Endothelial cell of umbilical vein (primary cell): ENCODE results near the gene FCAR. TPM values are rescaled to one million over a fixed set of nuclear protein-coding genes. Genes with fewer than 3 reads are reported as not detected.
"Not testable (repeated sequence)": the region's sequence is repeated elsewhere in the genome, so short reads cannot be mapped to it uniquely, and the experiment has no call there.

Experiments
- BruUV-seq: library from RNA; stranded (reverse); fragments of 400-500 nt; replicated peaks from 2 replicates; lab custom pipeline; 2021; lab: Mats Ljungman, UMichigan
- CTCF ChIA-PET: fragments of 300-600, 350-600 bp; sonication (Branson Sonifier 250); formaldehyde crosslinking; loops from one replicate; lab custom pipeline; 2021; ENCODE audit warnings: antibody characterized with exemption, inconsistent platforms; lab: Charles Lee
- POLR2A ChIA-PET: fragments of 300-600, 350-600 bp; sonication (Branson Sonifier 250); formaldehyde crosslinking; loops from one replicate; lab custom pipeline; 2021; ENCODE audit warnings: antibody characterized with exemption, inconsistent platforms; lab: Charles Lee
- DNase-seq: peaks from one replicate; pipeline ENCODE4 v3.0.0-alpha.2; 2011; ENCODE audit warnings: low read depth, low spot score
- FAIRE-seq: peaks from 2 replicates; lab custom pipeline; 2011; peaks lifted over from hg19 to GRCh38; lab: Jason Lieb, UNC
- H2AFZ ChIP-seq: 2 replicates; pipeline ENCODE4 v1.6.0; 2012; ENCODE audit warnings: low read depth, low read length, control low read depth, inconsistent platforms
- H3K27ac ChIP-seq: 2 replicates; pipeline ENCODE4 v1.5.1; 2011; ENCODE audit warnings: low read depth, mild to moderate bottlenecking, control low read depth, low read length, moderate library complexity; ENCODE audit not compliant: insufficient read depth
- H3K27me3 ChIP-seq, 2 experiments: 2 replicates each; pipeline versions ENCODE4 v1.6.0 to v1.6.1; 2011; ENCODE audit warnings: low read length in 2 of 2, mixed read lengths in 1 of 2; ENCODE audit not compliant: control insufficient read depth in 2 of 2, insufficient read depth in 2 of 2
- H3K36me3 ChIP-seq, 2 experiments: 2 replicates in 1 of 2; 3 replicates in 1 of 2; pipeline ENCODE4 v1.5.1; 2011; ENCODE audit warnings: low read length in 2 of 2, mild to moderate bottlenecking in 1 of 2, moderate library complexity in 1 of 2; ENCODE audit not compliant: control insufficient read depth in 2 of 2, insufficient read depth in 2 of 2; ENCODE audit errors: extremely low read depth in 1 of 2
- H3K4me1 ChIP-seq: 3 replicates; pipeline ENCODE4 v1.5.1; 2011; ENCODE audit warnings: mild to moderate bottlenecking, low read length; ENCODE audit not compliant: control insufficient read depth, insufficient read depth; ENCODE audit errors: extremely low read depth
- H3K4me2 ChIP-seq: 2 replicates; pipeline ENCODE4 v1.6.1; 2011; ENCODE audit warnings: low read length, control low read depth, mixed read lengths; ENCODE audit not compliant: insufficient read depth
- H3K4me3 ChIP-seq, 3 experiments: fragments of 200-600 bp in 1 of 3; sonication (generic), shearing (Covaris generic) in 1 of 3; replicated peaks in 1 of 3; 2 replicates each; pipeline ENCODE4 v1.5.1; 2011 to 2016; ENCODE audit warnings: control low read depth in 3 of 3, low read length in 3 of 3, mild to moderate bottlenecking in 2 of 3, inconsistent platforms in 1 of 3, low read depth in 1 of 3, moderate library complexity in 1 of 3; ENCODE audit not compliant: insufficient read depth in 1 of 3
- H3K79me2 ChIP-seq: 2 replicates; pipeline ENCODE4 v1.6.0; 2012; ENCODE audit warnings: low read length, inconsistent platforms; ENCODE audit not compliant: control insufficient read depth, insufficient read depth
- H3K9ac ChIP-seq: replicated peaks from 2 replicates; pipeline ENCODE3; 2011; ENCODE audit warnings: low read length, control low read depth; ENCODE audit not compliant: insufficient read depth; ENCODE audit errors: extremely low read depth
- H3K9me1 ChIP-seq: replicated peaks from 3 replicates; pipeline ENCODE4 v1.6.0; 2011; ENCODE audit warnings: mild to moderate bottlenecking, low read length; ENCODE audit not compliant: control insufficient read depth, insufficient read depth; ENCODE audit errors: extremely low read depth
- H3K9me3 ChIP-seq: replicated peaks from 2 replicates; pipeline ENCODE4 v1.5.1; 2012; ENCODE audit warnings: low read length, inconsistent platforms; ENCODE audit not compliant: control insufficient read depth, insufficient read depth
- H4K20me1 ChIP-seq: replicated peaks from 2 replicates; pipeline ENCODE3; 2011; ENCODE audit warnings: mild to moderate bottlenecking, low read length; ENCODE audit not compliant: control insufficient read depth, insufficient read depth; ENCODE audit errors: extremely low read depth
- CTCF ChIP-seq, 2 donors: IDR thresholded peaks; 1 replicate in 1 of 2; 2 replicates in 1 of 2; pipeline ENCODE4 v1.5.1; 2011; ENCODE audit warnings: low read length in 2 of 2, mild to moderate bottlenecking in 2 of 2, moderate library complexity in 2 of 2, control low read depth in 1 of 2, inconsistent platforms in 1 of 2, low read depth in 1 of 2; ENCODE audit not compliant: insufficient read depth in 1 of 2; ENCODE audit errors: extremely low read depth in 1 of 2
- EZH2 ChIP-seq: IDR thresholded peaks from 2 replicates; pipeline ENCODE4 v1.6.1; 2012; ENCODE audit warnings: borderline replicate concordance, low read depth, mild to moderate bottlenecking, moderate library complexity, low read length, inconsistent platforms; ENCODE audit not compliant: severe bottlenecking
- FOS ChIP-seq: IDR thresholded peaks from 2 replicates; pipeline ENCODE4 v1.6.1; 2011; ENCODE audit warnings: mild to moderate bottlenecking, low read length, moderate library complexity, borderline replicate concordance; ENCODE audit not compliant: insufficient read depth
- GATA2 ChIP-seq: IDR thresholded peaks from 2 replicates; pipeline ENCODE4 v1.7.0; 2011; ENCODE audit warnings: low read depth, mild to moderate bottlenecking, moderate library complexity, mixed read lengths, low read length; ENCODE audit not compliant: insufficient read length, insufficient read depth
- JUN ChIP-seq: IDR thresholded peaks from 2 replicates; pipeline ENCODE4 v1.6.1; 2011; ENCODE audit warnings: borderline replicate concordance, low read depth; ENCODE audit not compliant: insufficient read length, insufficient read depth
- MAX ChIP-seq: IDR thresholded peaks from 2 replicates; pipeline ENCODE4 v1.6.1; 2011; ENCODE audit not compliant: insufficient read depth, insufficient read length
- POLR2A ChIP-seq: IDR thresholded peaks from 2 replicates; pipeline ENCODE4 v1.6.1; 2012; ENCODE audit warnings: low read depth, mild to moderate bottlenecking, control low read depth, low read length
- POLR2AphosphoS5 ChIP-seq: IDR thresholded peaks from 2 replicates; pipeline ENCODE4 v1.6.1; 2012; ENCODE audit warnings: low read depth, mild to moderate bottlenecking, control low read depth, low read length, moderate library complexity; ENCODE audit not compliant: insufficient read depth
- dilution Hi-C: fragments of 300-500 bp; cut with MboI; formaldehyde crosslinking; loops from one replicate; pipeline ENCODE4 v1.15.0; 2019; ENCODE audit warnings: low sequenced_read_pairs; ENCODE audit not compliant: extremely low pct_ligation_motif_present
- intact Hi-C: fragments of 100-400 bp; cut with micrococcal nuclease; formaldehyde crosslinking; loops from one replicate; pipeline ENCODE4 v1.10.0; 2022
- polyA plus RNA-seq, 4 experiments: library from polyadenylated mRNA; depleted of rRNA in 3 of 4; stranded (reverse) in 3 of 4; unstranded in 1 of 4; fragments of >200 nt; gene quantifications; 2 replicates each; pipeline versions ENCODE4 v1.2.1 to v1.2.3, GENCODE V29; 2011 to 2012; ENCODE audit warnings: missing spikeins in 1 of 4
- total RNA-seq: library from RNA; stranded (reverse); gene quantifications from 2 replicates; pipeline ENCODE4 v1.2.3, GENCODE V29; 2021

FCAR gene
- total and polyA plus RNA-seq, 2 donors (not counting 3 experiments of a cell fraction or from before 2014, with no cell fraction given) = not detected

- no peaks in the 10 kb centered on the region for H3K36me3 ChIP-seq
- no peak for DNase-seq
- H3K9me3 ChIP-seq = no peaks in the 10 kb centered on the region
- H3K27me3 ChIP-seq = no peaks in the 10 kb centered on the region
- no peaks in the 10 kb centered on the region for H3K79me2 ChIP-seq
- ChIA-PET CTCF (no interaction called here), POLR2A (no interaction called here)
- dilution Hi-C loops (no loop called here), intact Hi-C loops (no loop called here)
- no peak for TF ChIP-seq GATA2
- no peak for TF ChIP-seq POLR2A
- no peak for TF ChIP-seq MAX
- no peak for TF ChIP-seq JUN
- TF ChIP-seq CTCF (IDR thresholded peaks at IDR 0.05; ENCODE audit: extremely low read depth in 1 of 2, insufficient read depth in 1 of 2, low read depth in 1 of 2, low read length in 2 of 2) = no peak
- TF ChIP-seq FOS = no peak
- no peak for TF ChIP-seq EZH2
- TF ChIP-seq POLR2AphosphoS5 = no peak
- H3K9me1 ChIP-seq = no peaks in the 10 kb centered on the region
- H3K4me2 ChIP-seq = no peak overlapping the region
- no peak overlapping the region for H2AFZ ChIP-seq
- no peak for FAIRE-seq
- H3K4me3 ChIP-seq = no peak overlapping the region
- no peak overlapping the region for H3K9ac ChIP-seq
- no peak overlapping the region for H3K27ac ChIP-seq
- H3K4me1 ChIP-seq = no peaks in the 10 kb centered on the region
- H4K20me1 ChIP-seq = no peaks in the 10 kb centered on the region
- BruUV-seq = no TSS peak
Measured at GRCh38 chr19:54903303-54903702, 29.3 kb downstream of the FCAR start.

GRCh38 chr19:54904261-54904660 lies 30.2 kb downstream of the FCAR start:
- H3K9me1 ChIP-seq, dilution Hi-C loops, BruUV-seq, H3K27ac ChIP-seq, intact Hi-C loops, CTCF ChIA-PET, FAIRE-seq, DNase-seq, H3K79me2 ChIP-seq, POLR2A ChIA-PET, H3K9ac ChIP-seq, H3K36me3 ChIP-seq, H3K4me3 ChIP-seq, H2AFZ ChIP-seq, H4K20me1 ChIP-seq, H3K4me1 ChIP-seq, H3K4me2 ChIP-seq, H3K9me3 ChIP-seq, H3K27me3 ChIP-seq: not testable (repeated sequence)
